ENCODE measurements around the gene ROR2.

The ROR2 gene

DNA sequence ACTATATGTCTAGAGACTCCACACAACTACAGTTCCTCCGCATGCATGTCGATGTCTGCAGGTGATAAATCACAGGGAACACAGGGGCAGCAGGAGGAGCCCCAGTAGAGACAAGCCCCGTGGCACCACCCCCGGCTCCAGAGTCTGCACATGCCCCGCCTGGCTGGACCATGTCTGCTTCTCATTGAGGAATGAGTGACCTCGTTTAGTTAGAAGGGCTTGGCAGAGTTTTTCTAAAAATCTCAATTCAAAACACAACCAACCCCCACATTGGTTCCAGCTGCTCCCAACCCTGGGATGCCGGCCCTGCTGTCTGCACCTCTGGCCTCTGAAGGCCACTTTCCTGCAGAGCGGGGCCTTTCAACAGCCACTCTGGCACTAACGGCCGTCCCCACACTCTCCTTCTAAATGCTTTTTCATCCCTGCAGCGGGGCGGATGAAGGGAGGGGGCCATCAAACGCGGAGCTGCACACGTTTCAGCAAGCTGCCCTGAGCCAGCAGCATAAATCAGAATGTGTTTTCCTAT lies 106.3 kb downstream of the ROR2 start:
- H3K36me3 ChIP-seq (ENCODE audit: control insufficient read depth, low read depth, low read length), result no peaks in the 10 kb centered on the region
- no peak overlapping the region for H3K27ac ChIP-seq (ENCODE audit: low read length)

DNA sequence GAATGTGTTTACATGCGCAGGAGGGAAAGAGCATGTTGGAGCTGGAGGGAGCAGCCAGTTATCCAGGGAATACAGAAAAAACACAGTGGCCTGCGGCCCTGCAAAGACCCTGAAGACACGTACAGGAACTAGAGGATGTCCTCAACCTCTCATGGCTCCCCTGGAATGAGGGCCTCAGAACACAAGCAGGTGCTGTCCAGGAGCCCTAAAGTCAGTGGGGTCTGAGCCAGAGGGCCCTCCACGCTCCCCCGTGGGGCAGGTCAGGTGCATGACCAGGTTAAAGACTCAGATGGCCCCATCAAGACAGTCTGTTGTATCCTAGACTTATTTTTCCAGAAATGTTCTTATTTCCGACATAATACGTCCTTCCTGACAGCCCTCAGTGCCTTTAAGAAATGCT lies 106.9 kb downstream of the ROR2 start:
- Histone ChIP-seq H3K27me3 (ENCODE audit: control insufficient read depth, insufficient read depth, low read length) (no peaks in the 10 kb centered on the region), H3K4me1 (ENCODE audit: control insufficient read depth, low read depth, low read length) (peaks cover 14% of the 10 kb centered on the region), H3K4me3 (ENCODE audit: low read length) (no peak overlapping the region), H3K9ac (ENCODE audit: low read length) (no peak overlapping the region), H3K9me3 (ENCODE audit: control insufficient read depth, low read depth, low read length) (no peaks in the 10 kb centered on the region), H3K36me3 (ENCODE audit: control insufficient read depth, low read depth, low read length) (no peaks in the 10 kb centered on the region), H3K27ac (ENCODE audit: low read length) (no peak overlapping the region)

More for the DNA sequence above, 106.3 kb downstream of the ROR2 start:
- peaks cover 14% of the 10 kb centered on the region for H3K4me1 ChIP-seq (ENCODE audit: control insufficient read depth, low read depth, low read length)
- H3K9ac ChIP-seq (ENCODE audit: low read length), result no peak overlapping the region
- H3K9me3 ChIP-seq (ENCODE audit: control insufficient read depth, low read depth, low read length), result no peaks in the 10 kb centered on the region
- no peaks in the 10 kb centered on the region for H3K27me3 ChIP-seq (ENCODE audit: control insufficient read depth, insufficient read depth, low read length)
- no peak overlapping the region for H3K4me3 ChIP-seq (ENCODE audit: low read length)

DNA sequence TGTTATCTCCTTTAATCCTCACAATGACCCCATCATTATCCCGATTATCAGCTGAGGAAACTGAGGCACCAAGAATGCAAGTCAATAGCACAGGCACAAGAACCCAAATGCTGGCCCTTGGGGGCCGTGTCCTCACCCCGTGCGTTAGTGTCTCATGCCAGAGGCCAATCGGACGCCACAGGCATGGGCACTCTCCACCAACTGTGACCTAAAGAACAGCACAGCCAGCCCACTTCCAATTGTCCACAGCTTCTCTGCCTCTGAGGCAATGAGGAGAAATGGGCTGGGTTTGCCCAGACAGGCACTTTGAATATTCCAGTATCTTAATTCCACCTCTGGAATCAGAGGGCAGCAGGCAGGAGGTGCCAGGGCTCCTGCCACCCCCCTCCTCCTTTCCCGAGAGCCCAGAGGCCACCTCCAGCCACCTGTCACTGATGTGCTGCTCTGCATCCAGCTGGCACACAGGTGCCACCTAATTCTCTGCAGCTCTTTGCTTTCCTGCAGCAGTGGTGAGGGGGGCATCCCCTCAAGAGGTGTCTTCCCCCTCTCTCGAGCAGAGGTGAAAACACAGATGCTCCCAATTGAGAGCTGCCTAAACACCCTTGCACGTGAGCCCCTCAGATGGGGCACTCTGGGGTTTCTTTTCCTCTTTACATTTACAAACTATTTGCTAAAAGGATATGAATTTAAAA lies 107.5 kb downstream of the ROR2 start:
- Histone ChIP-seq H3K4me3 (ENCODE audit: low read length) (no peak overlapping the region), H3K9ac (ENCODE audit: low read length) (no peak overlapping the region), H3K4me1 (ENCODE audit: control insufficient read depth, low read depth, low read length) (peaks cover 14% of the 10 kb centered on the region), H3K27ac (ENCODE audit: low read length) (no peak overlapping the region), H3K36me3 (ENCODE audit: control insufficient read depth, low read depth, low read length) (no peaks in the 10 kb centered on the region), H3K9me3 (ENCODE audit: control insufficient read depth, low read depth, low read length) (no peaks in the 10 kb centered on the region), H3K27me3 (ENCODE audit: control insufficient read depth, insufficient read depth, low read length) (no peaks in the 10 kb centered on the region)

- H3K9me3 ChIP-seq (ENCODE audit: control insufficient read depth, low read depth, low read length), result no peaks in the 10 kb centered on the region
- no peaks in the 10 kb centered on the region for H3K27me3 ChIP-seq (ENCODE audit: control insufficient read depth, insufficient read depth, low read length)
- H3K27ac ChIP-seq (ENCODE audit: low read length), result no peak overlapping the region
- H3K36me3 ChIP-seq (ENCODE audit: control insufficient read depth, low read depth, low read length), result no peaks in the 10 kb centered on the region
- H3K9ac ChIP-seq (ENCODE audit: low read length), result no peak overlapping the region
- H3K4me1 ChIP-seq (ENCODE audit: control insufficient read depth, low read depth, low read length), result peaks cover 14% of the 10 kb centered on the region
- H3K4me3 ChIP-seq (ENCODE audit: low read length), result no peak overlapping the region
Measured at GRCh38 chr9:91841591-91841990, 108.4 kb downstream of the ROR2 start.

GRCh38 chr9:91840882-91841281 lies 109.1 kb downstream of the ROR2 start:
- no peak overlapping the region for H3K4me3 ChIP-seq (ENCODE audit: low read length)
- H3K9me3 ChIP-seq (ENCODE audit: control insufficient read depth, low read depth, low read length), result no peaks in the 10 kb centered on the region
- H3K4me1 ChIP-seq (ENCODE audit: control insufficient read depth, low read depth, low read length), result peaks cover 14% of the 10 kb centered on the region
- H3K27ac ChIP-seq (ENCODE audit: low read length), result no peak overlapping the region
- no peaks in the 10 kb centered on the region for H3K36me3 ChIP-seq (ENCODE audit: control insufficient read depth, low read depth, low read length)
- no peak overlapping the region for H3K9ac ChIP-seq (ENCODE audit: low read length)
- H3K27me3 ChIP-seq (ENCODE audit: control insufficient read depth, insufficient read depth, low read length), result no peaks in the 10 kb centered on the region

DNA sequence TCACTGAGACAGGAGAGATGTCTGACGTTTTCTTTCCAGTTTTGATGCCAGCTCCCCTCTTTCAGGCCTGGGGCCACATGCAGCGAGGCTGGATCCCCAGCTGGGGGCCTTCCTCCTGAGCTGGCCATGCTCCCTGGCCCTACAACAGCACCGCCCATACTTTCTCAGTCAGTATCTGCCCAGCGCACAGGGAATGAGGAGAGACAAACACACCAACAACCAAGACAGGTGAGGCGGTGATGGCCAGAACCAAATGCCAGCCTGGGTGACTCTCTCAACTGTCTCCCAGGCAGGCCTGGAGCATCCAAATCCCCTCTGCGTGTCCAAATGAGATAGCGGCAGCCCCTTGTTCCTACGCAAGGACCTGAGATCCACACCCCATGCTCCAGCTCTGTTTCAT lies 109.6 kb downstream of the ROR2 start:
- Histone ChIP-seq H3K4me3 (ENCODE audit: low read length) (no peak overlapping the region), H3K9ac (ENCODE audit: low read length) (no peak overlapping the region), H3K4me1 (ENCODE audit: control insufficient read depth, low read depth, low read length) (peaks cover 14% of the 10 kb centered on the region), H3K36me3 (ENCODE audit: control insufficient read depth, low read depth, low read length) (no peaks in the 10 kb centered on the region), H3K27ac (ENCODE audit: low read length) (no peak overlapping the region), H3K27me3 (ENCODE audit: control insufficient read depth, insufficient read depth, low read length) (no peaks in the 10 kb centered on the region), H3K9me3 (ENCODE audit: control insufficient read depth, low read depth, low read length) (no peaks in the 10 kb centered on the region)

GRCh38 chr9:91839926-91840465 lies 110.0 kb downstream of the ROR2 start:
- H3K9ac ChIP-seq (ENCODE audit: low read length), result no peak overlapping the region
- no peaks in the 10 kb centered on the region for H3K36me3 ChIP-seq (ENCODE audit: control insufficient read depth, low read depth, low read length)
- H3K9me3 ChIP-seq (ENCODE audit: control insufficient read depth, low read depth, low read length), result no peaks in the 10 kb centered on the region
- H3K27ac ChIP-seq (ENCODE audit: low read length), result no peak overlapping the region
- no peaks in the 10 kb centered on the region for H3K27me3 ChIP-seq (ENCODE audit: control insufficient read depth, insufficient read depth, low read length)
- H3K4me3 ChIP-seq (ENCODE audit: low read length), result no peak overlapping the region
- H3K4me1 ChIP-seq (ENCODE audit: control insufficient read depth, low read depth, low read length), result peaks cover 14% of the 10 kb centered on the region

DNA sequence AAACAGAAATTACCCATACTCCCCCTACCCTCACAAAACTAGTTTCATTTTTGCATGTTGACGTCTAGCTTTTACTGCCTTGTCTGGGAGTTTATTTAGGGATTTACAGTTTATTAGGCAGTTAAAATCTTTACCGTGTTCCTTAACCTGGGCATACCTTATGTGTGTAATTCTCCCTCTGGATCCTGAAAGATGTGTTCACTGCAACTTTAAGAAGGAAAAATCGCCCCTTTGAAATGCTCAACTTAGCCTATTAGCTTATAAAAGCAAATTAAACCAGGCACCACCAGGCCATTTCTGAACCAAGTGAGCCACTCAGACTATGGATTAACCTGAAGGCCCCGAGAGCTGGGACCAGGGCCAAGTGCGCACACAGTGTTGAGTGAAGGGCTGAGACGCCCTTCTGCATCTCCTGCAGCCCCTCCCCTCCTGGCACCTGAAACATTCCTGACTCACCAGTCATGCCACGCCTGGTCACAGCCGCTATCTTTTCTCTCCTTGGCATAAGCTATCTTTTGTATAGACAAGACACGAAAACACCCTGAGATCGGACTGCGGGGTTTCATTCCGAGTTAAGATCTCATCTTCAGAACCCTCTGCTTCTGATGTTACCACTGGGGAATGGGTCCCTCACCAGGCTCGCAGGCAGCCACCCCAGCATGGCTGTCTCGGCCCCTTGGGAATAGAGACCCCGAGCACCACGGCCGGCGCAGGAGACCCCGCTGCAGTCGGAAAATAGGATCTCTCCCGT lies 111.9 kb downstream of the ROR2 start:
- Histone ChIP-seq H3K27me3 (ENCODE audit: control insufficient read depth, insufficient read depth, low read length) (no peaks in the 10 kb centered on the region), H3K9me3 (ENCODE audit: control insufficient read depth, low read depth, low read length) (no peaks in the 10 kb centered on the region), H3K9ac (ENCODE audit: low read length) (no peak overlapping the region), H3K27ac (ENCODE audit: low read length) (no peak overlapping the region), H3K4me3 (ENCODE audit: low read length) (no peak overlapping the region), H3K4me1 (ENCODE audit: control insufficient read depth, low read depth, low read length) (peaks cover under 1% of the 10 kb centered on the region), H3K36me3 (ENCODE audit: control insufficient read depth, low read depth, low read length) (no peaks in the 10 kb centered on the region)

GRCh38 chr9:91836515-91836914 lies 113.5 kb downstream of the ROR2 start:
- Histone ChIP-seq H3K9me3 (ENCODE audit: control insufficient read depth, low read depth, low read length) (no peaks in the 10 kb centered on the region), H3K4me3 (ENCODE audit: low read length) (no peak overlapping the region), H3K27me3 (ENCODE audit: control insufficient read depth, insufficient read depth, low read length) (no peaks in the 10 kb centered on the region), H3K4me1 (ENCODE audit: control insufficient read depth, low read depth, low read length) (no peaks in the 10 kb centered on the region), H3K36me3 (ENCODE audit: control insufficient read depth, low read depth, low read length) (no peaks in the 10 kb centered on the region), H3K27ac (ENCODE audit: low read length) (no peak overlapping the region), H3K9ac (ENCODE audit: low read length) (no peak overlapping the region)

- Histone ChIP-seq H3K36me3 (ENCODE audit: control insufficient read depth, low read depth, low read length) (no peaks in the 10 kb centered on the region), H3K27me3 (ENCODE audit: control insufficient read depth, insufficient read depth, low read length) (no peaks in the 10 kb centered on the region), H3K9ac (ENCODE audit: low read length) (no peak overlapping the region), H3K27ac (ENCODE audit: low read length) (no peak overlapping the region), H3K4me3 (ENCODE audit: low read length) (no peak overlapping the region), H3K9me3 (ENCODE audit: control insufficient read depth, low read depth, low read length) (no peaks in the 10 kb centered on the region), H3K4me1 (ENCODE audit: control insufficient read depth, low read depth, low read length) (no peaks in the 10 kb centered on the region)
Measured at GRCh38 chr9:91835632-91836031, 114.4 kb downstream of the ROR2 start.

GRCh38 chr9:91835216-91835615 lies 114.8 kb downstream of the ROR2 start:
- H3K27ac ChIP-seq (ENCODE audit: low read length), result no peak overlapping the region
- H3K4me3 ChIP-seq (ENCODE audit: low read length), result no peak overlapping the region
- H3K9me3 ChIP-seq (ENCODE audit: control insufficient read depth, low read depth, low read length), result no peaks in the 10 kb centered on the region
- H3K9ac ChIP-seq (ENCODE audit: low read length), result no peak overlapping the region
- H3K27me3 ChIP-seq (ENCODE audit: control insufficient read depth, insufficient read depth, low read length), result no peaks in the 10 kb centered on the region
- no peaks in the 10 kb centered on the region for H3K4me1 ChIP-seq (ENCODE audit: control insufficient read depth, low read depth, low read length)
- no peaks in the 10 kb centered on the region for H3K36me3 ChIP-seq (ENCODE audit: control insufficient read depth, low read depth, low read length)
